H1 (cell line): ENCODE results near the gene CDH22. TPM values are rescaled to one million over a fixed set of nuclear protein-coding genes. Genes with fewer than 3 reads are reported as not detected.

ENCODE experiments used
- CTCF ChIA-PET: fragments of 300-600 bp; sonication (Branson Sonifier 250); formaldehyde crosslinking; loops from one replicate; lab custom pipeline; 2021; ENCODE audit not compliant: partially characterized antibody; lab: Charles Lee
- POLR2A ChIA-PET: fragments of 300-600 bp; sonication (Branson Sonifier 250); formaldehyde crosslinking; loops from one replicate; lab custom pipeline; 2021; ENCODE audit warnings: inconsistent platforms; ENCODE audit not compliant: partially characterized antibody; lab: Charles Lee
- DNase-seq, 2 experiments: peaks; one replicate each; pipeline versions ENCODE4 v3.0.0 to v3.0.0-alpha.2; 2010 to 2022; ENCODE audit warnings: low spot score in 2 of 2, low read depth in 1 of 2, mixed read lengths in 1 of 2
- FAIRE-seq: peaks from 2 replicates; lab custom pipeline; 2011; peaks lifted over from hg19 to GRCh38; lab: Jason Lieb, UNC
- H2AFZ ChIP-seq: 2 replicates; pipeline ENCODE4 v1.8.1; 2012; ENCODE audit warnings: low read length, inconsistent platforms
- H2AK5ac ChIP-seq: 2 replicates; pipeline ENCODE4 v1.6.1; 2013; ENCODE audit warnings: low read depth, low read length
- H2BK120ac ChIP-seq: replicated peaks from 2 replicates; pipeline ENCODE3; 2013; ENCODE audit warnings: low read depth, low read length, inconsistent platforms
- H2BK12ac ChIP-seq: 2 replicates; pipeline ENCODE4 v1.6.1; 2013; ENCODE audit warnings: low read depth, low read length
- H2BK15ac ChIP-seq: 2 replicates; pipeline ENCODE4 v1.6.1; 2013; ENCODE audit warnings: low read length
- H2BK20ac ChIP-seq: 2 replicates; pipeline ENCODE4 v1.6.1; 2013; ENCODE audit warnings: low read length
- H2BK5ac ChIP-seq: 2 replicates; pipeline ENCODE4 v1.6.1; 2013; ENCODE audit warnings: low read depth, low read length
- H3K14ac ChIP-seq: 2 replicates; pipeline ENCODE4 v1.6.1; 2013; ENCODE audit warnings: inconsistent platforms; ENCODE audit not compliant: insufficient read length
- H3K18ac ChIP-seq: 2 replicates; pipeline ENCODE4 v1.6.1; 2013; ENCODE audit warnings: low read length; ENCODE audit errors: extremely low read depth
- H3K23ac ChIP-seq: 2 replicates; pipeline ENCODE4 v1.6.1; 2013; ENCODE audit warnings: inconsistent platforms; ENCODE audit not compliant: insufficient read length
- H3K23me2 ChIP-seq: 2 replicates; pipeline ENCODE4 v1.6.1; 2013; ENCODE audit warnings: low read depth, low read length
- H3K27ac ChIP-seq: 2 replicates; pipeline ENCODE4 v1.6.1; 2011; ENCODE audit warnings: low read depth, low read length, inconsistent platforms
- H3K27me3 ChIP-seq, 4 experiments: replicated peaks in 1 of 4; 1 replicate in 1 of 4; 2 replicates in 3 of 4; pipeline versions ENCODE4 v1.6.1 to v1.8.1; 2011 to 2013; ENCODE audit warnings: low read length in 3 of 4, mild to moderate bottlenecking in 3 of 4, inconsistent platforms in 2 of 4, mixed read lengths in 2 of 4, moderate library complexity in 1 of 4; ENCODE audit not compliant: control insufficient read depth in 3 of 4, insufficient read depth in 3 of 4; ENCODE audit errors: extremely low read depth in 1 of 4
- H3K36me3 ChIP-seq, 4 experiments: 2 replicates each; pipeline versions ENCODE4 v1.6.1 to v1.8.1; 2011 to 2013; ENCODE audit warnings: mild to moderate bottlenecking in 4 of 4, low read length in 3 of 4, moderate library complexity in 2 of 4, control low read depth in 1 of 4, inconsistent platforms in 1 of 4; ENCODE audit not compliant: insufficient read depth in 4 of 4, control insufficient read depth in 2 of 4
- H3K4ac ChIP-seq: replicated peaks from 2 replicates; pipeline ENCODE3; 2013; ENCODE audit warnings: low read length, low read depth, mixed read lengths, inconsistent platforms; ENCODE audit not compliant: insufficient read length
- H3K4me1 ChIP-seq, 4 experiments: replicated peaks in 1 of 4; 1 replicate in 1 of 4; 2 replicates in 3 of 4; pipeline versions ENCODE4 v1.6.1 to v1.8.1; 2011 to 2013; ENCODE audit warnings: low read length in 3 of 4, inconsistent platforms in 2 of 4, mixed read lengths in 1 of 4; ENCODE audit not compliant: insufficient read depth in 4 of 4, control insufficient read depth in 3 of 4
- H3K4me2 ChIP-seq, 2 experiments: 2 replicates each; pipeline versions ENCODE4 v1.6.1 to v1.8.1; 2011 to 2013; ENCODE audit warnings: low read depth in 2 of 2, low read length in 2 of 2, control low read depth in 1 of 2, inconsistent platforms in 1 of 2, mild to moderate bottlenecking in 1 of 2; ENCODE audit not compliant: insufficient read depth in 1 of 2
- H3K4me3 ChIP-seq, 4 experiments: fragments of 200-600, 300-600 bp in 1 of 4; sonication (generic), shearing (Covaris generic), sonication (Bioruptor Twin) in 1 of 4; 2 replicates each; pipeline versions ENCODE4 v1.5.1 to v1.8.1; 2011 to 2016; ENCODE audit warnings: low read length in 4 of 4, low read depth in 3 of 4, control low read depth in 2 of 4, inconsistent platforms in 2 of 4, mild to moderate bottlenecking in 2 of 4, mixed read lengths in 1 of 4, moderate library complexity in 1 of 4; ENCODE audit not compliant: insufficient read depth in 2 of 4; ENCODE audit errors: extremely low read depth in 1 of 4
- H3K56ac ChIP-seq: replicated peaks from 2 replicates; pipeline ENCODE3; 2013; ENCODE audit warnings: low read depth, mild to moderate bottlenecking, mixed read lengths, low read length, inconsistent platforms; ENCODE audit not compliant: insufficient read length
- H3K79me1 ChIP-seq: 2 replicates; pipeline ENCODE4 v1.6.1; 2013; ENCODE audit warnings: low read depth, low read length, control low read depth
- H3K79me2 ChIP-seq, 2 experiments: 2 replicates each; pipeline versions ENCODE4 v1.6.1 to v1.8.1; 2012 to 2013; ENCODE audit warnings: low read length in 2 of 2, mild to moderate bottlenecking in 2 of 2, inconsistent platforms in 1 of 2; ENCODE audit not compliant: insufficient read depth in 2 of 2, control insufficient read depth in 1 of 2
- H3K9ac ChIP-seq, 4 experiments: replicated peaks in 1 of 4; 1 replicate in 1 of 4; 2 replicates in 3 of 4; pipeline versions ENCODE4 v1.6.1 to v1.8.1; 2011 to 2013; ENCODE audit warnings: low read depth in 3 of 4, low read length in 3 of 4, control low read depth in 2 of 4, mild to moderate bottlenecking in 2 of 4, moderate library complexity in 2 of 4, inconsistent platforms in 1 of 4; ENCODE audit errors: extremely low read depth in 1 of 4
- H3K9me3 ChIP-seq, 2 experiments: 2 replicates each; pipeline versions ENCODE4 v1.6.1 to v1.8.1; 2012 to 2013; ENCODE audit warnings: mild to moderate bottlenecking in 2 of 2, moderate library complexity in 2 of 2, control low read depth in 1 of 2, inconsistent platforms in 1 of 2, low read depth in 1 of 2, low read length in 1 of 2, mixed read lengths in 1 of 2; ENCODE audit not compliant: insufficient read depth in 2 of 2
- H4K20me1 ChIP-seq, 2 experiments: replicated peaks in 1 of 2; 2 replicates each; pipeline versions ENCODE3 to v1.8.1; 2011 to 2013; ENCODE audit warnings: inconsistent platforms in 2 of 2, low read length in 2 of 2, mild to moderate bottlenecking in 1 of 2; ENCODE audit not compliant: insufficient read depth in 2 of 2, control insufficient read depth in 1 of 2
- H4K5ac ChIP-seq: 2 replicates; pipeline ENCODE4 v1.6.1; 2013; ENCODE audit warnings: low read length, low read depth, mixed read lengths, inconsistent platforms; ENCODE audit not compliant: insufficient read length
- H4K8ac ChIP-seq: 2 replicates; pipeline ENCODE4 v1.8.0; 2013; ENCODE audit warnings: mild to moderate bottlenecking, moderate library complexity, low read length, inconsistent platforms; ENCODE audit not compliant: insufficient read depth; ENCODE audit errors: extremely low read depth
- H4K91ac ChIP-seq: replicated peaks from 2 replicates; pipeline ENCODE3; 2013; ENCODE audit warnings: low read length, mixed read lengths, inconsistent platforms; ENCODE audit not compliant: insufficient read length
- NANOG ChIP-seq: IDR thresholded peaks from 2 replicates; pipeline ENCODE4 v1.6.1; 2011; ENCODE audit warnings: low read length, low read depth, mild to moderate bottlenecking, inconsistent platforms; ENCODE audit not compliant: insufficient read depth, poor library complexity, severe bottlenecking
- WGBS, 2 experiments: shearing (Covaris generic) in 1 of 2; methylation state at CpG; one replicate each; pipeline versions ENCODE4 v1.1.6 to v1.1.7; 2013 to 2015; ENCODE audit warnings: low lambda C conversion rate in 2 of 2, mixed read lengths in 2 of 2, inconsistent platforms in 1 of 2, low coverage in 1 of 2, missing lambda C conversion rate in 1 of 2; ENCODE audit not compliant: insufficient replicate concordance in 2 of 2, insufficient coverage in 1 of 2, insufficient read length in 1 of 2; ENCODE audit errors: extremely low coverage in 1 of 2, missing lambda C conversion rate in 1 of 2; 5-methylcytosine and 5-hydroxymethylcytosine counted together
- polyA plus RNA-seq, 7 experiments: library from polyadenylated mRNA; depleted of rRNA in 3 of 7; stranded (reverse) in 5 of 7; unstranded in 2 of 7; fragments of >200 nt in 5 of 7; fragments of 200-250 nt in 2 of 7; gene quantifications; 1 replicate in 5 of 7; 2 replicates in 1 of 7; 4 replicates in 1 of 7; pipeline versions ENCODE4 v1.2.1 to v1.2.3, GENCODE V29; 2011 to 2013; ENCODE audit warnings: missing spikeins in 2 of 7, mixed read lengths in 2 of 7
- total RNA-seq: library from RNA; stranded (reverse); fragmentation: NEBNext Ultra II Directional; extraction: Animal tissue kit (Norgen Biotek cat#: 25700); gene quantifications from 2 replicates; pipeline ENCODE4 v1.2.1, GENCODE V29; 2021
- TF ChIP-seq, protein P1 (sequence below): IDR thresholded peaks from 2 replicates; pipeline ENCODE4 v1.6.1; 2011; ENCODE audit warnings: low read length, improper control_type of control experiment

The CDH22 gene
- total and polyA plus RNA-seq, 2 of the 8 experiments (the other 6 are each of a cell fraction or from before 2014, with no cell fraction given) = 0.35 to 0.39 TPM

DNA sequence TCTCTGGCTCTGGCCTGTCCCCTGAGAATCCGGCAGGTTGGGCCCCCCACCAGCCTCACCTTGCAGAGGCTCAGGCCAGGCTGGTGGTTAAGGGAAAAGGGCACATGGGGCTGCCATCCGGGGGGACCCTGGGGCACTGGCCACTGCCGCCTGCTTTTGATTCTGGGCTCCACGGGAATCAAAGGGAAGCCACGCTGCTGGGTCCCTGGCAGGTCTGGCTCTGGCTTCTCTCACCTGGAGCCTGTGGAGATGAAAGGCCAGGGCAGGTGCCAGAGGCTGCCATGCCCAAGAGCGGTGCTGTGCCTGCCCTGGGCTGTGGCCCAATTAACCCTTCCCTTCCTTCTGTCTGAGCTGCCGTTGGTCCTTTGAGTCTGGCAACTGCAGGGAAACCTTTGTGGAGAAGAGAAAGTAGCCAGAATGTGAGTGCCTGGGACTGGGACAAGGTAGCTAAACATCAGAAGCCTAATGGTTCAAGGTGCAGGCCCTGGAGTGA lies 9.4 kb upstream of the CDH22 start:
- Histone ChIP-seq H3K4me3 (no peak overlapping the region), H2BK120ac (no peak overlapping the region), H2AFZ (no peak overlapping the region), H3K14ac (no peak overlapping the region), H3K36me3 (no peaks in the 10 kb centered on the region), H3K23ac (no peak overlapping the region), H3K9me3 (no peaks in the 10 kb centered on the region), H4K20me1 (no peaks in the 10 kb centered on the region), H3K4me2 (no peak overlapping the region), H3K4ac (no peak overlapping the region), H2BK15ac (no peak overlapping the region), H2BK5ac (no peak overlapping the region), H3K27ac (no peak overlapping the region), H3K18ac (no peak overlapping the region), H2BK12ac (no peak overlapping the region), H3K4me1 (no peaks in the 10 kb centered on the region), H2AK5ac (no peak overlapping the region), H2BK20ac (no peak overlapping the region), H3K79me2 (no peaks in the 10 kb centered on the region), H4K8ac (no peak overlapping the region), H4K91ac (no peak overlapping the region), H3K79me1 (no peaks in the 10 kb centered on the region), H3K23me2 (no peaks in the 10 kb centered on the region), H3K9ac (no peak overlapping the region), H3K27me3 (peaks cover 0 to 20% (median 15%) of the 10 kb centered on the region in 4 experiments; a peak in 6 of 7 replicates), H4K5ac (no peak overlapping the region), H3K56ac (no peak overlapping the region)
- POLR2A ChIA-PET = no interaction called here
- DNase-seq (no peak), FAIRE-seq (no peak)
- CTCF ChIA-PET = interaction anchor here (1.2 to 6.6 kb wide), 4 partner anchors 8 to 31 kb away, joined by 3 to 46 read pairs (median 14); no protein-coding TSS in a partner anchor
- WGBS, 2 experiments = 81% methylated on average over 7 of the region's 7 CpGs; no CpG with 5 or more reads in 1 of the 2 experiments
- TF ChIP-seq NANOG = no peak
- TF ChIP-seq, protein P1, sequence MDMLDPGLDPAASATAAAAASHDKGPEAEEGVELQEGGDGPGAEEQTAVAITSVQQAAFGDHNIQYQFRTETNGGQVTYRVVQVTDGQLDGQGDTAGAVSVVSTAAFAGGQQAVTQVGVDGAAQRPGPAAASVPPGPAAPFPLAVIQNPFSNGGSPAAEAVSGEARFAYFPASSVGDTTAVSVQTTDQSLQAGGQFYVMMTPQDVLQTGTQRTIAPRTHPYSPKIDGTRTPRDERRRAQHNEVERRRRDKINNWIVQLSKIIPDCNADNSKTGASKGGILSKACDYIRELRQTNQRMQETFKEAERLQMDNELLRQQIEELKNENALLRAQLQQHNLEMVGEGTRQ = no peak
